ENCODE results near the gene TRIM22. TPM values are rescaled to one million over a fixed set of nuclear protein-coding genes. Genes with fewer than 3 reads are reported as not detected.

Gene TRIM22
- total RNA-seq, 3 donors from 2014 or later, result 9.7 to 47.1 (median 31.5) TPM

DNA sequence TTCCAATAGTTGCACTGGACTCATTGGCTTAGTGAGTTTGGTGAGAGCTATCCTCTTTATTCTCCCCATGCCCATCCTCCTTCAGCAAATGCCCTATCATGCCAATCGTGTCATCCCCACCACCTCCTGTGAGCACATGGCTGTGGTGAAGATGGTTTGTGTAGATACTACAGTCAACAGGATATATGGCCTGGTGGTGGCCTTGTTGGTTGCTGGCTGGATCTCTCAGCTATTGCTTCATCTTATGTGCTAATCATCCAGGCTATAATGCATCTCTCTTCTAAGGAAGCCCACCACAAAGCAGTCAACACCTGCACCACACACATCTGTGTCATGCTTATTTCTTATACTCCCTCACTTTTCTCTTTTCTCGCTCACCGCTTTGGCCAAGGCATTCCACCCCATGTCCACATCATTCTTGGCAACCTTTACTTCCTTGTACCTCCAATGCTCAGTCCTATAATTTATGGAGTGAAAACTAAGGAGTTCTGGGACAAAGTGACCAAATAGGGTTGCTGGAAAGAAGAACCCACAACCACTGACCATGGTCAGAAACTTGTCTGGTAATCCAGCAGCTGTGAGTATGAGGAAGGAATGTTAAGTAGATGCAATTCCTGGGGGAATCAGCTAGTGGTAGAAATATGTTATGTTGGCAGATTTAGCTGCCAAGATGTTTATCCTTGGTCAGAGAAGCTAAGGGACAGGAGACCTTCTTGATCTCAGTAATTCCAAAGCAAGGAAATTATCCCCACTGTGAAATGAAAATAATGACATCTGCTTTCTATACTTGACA is 30.3 kb downstream of the TRIM22 start:
- no peaks in the 10 kb centered on the region for H3K4me1 ChIP-seq (ENCODE audit: low read depth)
- DNase-seq (no peak), ATAC-seq (no peak)
- H3K4me3 ChIP-seq, result no peak overlapping the region
- H3K36me3 ChIP-seq (ENCODE audit: low read depth), result no peaks in the 10 kb centered on the region
- intact Hi-C loops (cut with DNase I, micrococcal nuclease), result no loop called here
- TF ChIP-seq, protein P1, sequence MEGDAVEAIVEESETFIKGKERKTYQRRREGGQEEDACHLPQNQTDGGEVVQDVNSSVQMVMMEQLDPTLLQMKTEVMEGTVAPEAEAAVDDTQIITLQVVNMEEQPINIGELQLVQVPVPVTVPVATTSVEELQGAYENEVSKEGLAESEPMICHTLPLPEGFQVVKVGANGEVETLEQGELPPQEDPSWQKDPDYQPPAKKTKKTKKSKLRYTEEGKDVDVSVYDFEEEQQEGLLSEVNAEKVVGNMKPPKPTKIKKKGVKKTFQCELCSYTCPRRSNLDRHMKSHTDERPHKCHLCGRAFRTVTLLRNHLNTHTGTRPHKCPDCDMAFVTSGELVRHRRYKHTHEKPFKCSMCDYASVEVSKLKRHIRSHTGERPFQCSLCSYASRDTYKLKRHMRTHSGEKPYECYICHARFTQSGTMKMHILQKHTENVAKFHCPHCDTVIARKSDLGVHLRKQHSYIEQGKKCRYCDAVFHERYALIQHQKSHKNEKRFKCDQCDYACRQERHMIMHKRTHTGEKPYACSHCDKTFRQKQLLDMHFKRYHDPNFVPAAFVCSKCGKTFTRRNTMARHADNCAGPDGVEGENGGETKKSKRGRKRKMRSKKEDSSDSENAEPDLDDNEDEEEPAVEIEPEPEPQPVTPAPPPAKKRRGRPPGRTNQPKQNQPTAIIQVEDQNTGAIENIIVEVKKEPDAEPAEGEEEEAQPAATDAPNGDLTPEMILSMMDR (IDR thresholded peaks at IDR 0.05), result no peak
- no peaks in the 10 kb centered on the region for H3K9me3 ChIP-seq

DNA sequence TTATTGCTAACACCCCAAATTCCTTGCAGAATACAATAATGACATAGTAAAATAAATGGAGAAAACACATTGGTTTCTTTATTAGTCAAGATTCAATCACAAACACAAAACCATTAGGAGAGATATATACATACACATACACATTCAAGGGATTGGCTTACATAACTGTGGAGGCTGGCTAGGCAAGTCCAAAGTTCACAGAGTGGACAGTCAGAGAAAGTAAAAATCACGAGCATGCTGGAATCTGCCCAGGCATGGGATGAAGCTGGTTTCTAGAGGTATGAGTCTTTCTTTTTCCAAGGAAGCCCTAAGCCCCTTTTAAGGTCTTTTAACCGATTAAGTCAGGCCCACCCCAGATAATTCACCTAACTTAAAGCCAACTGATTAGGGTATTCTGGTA is 33.0 kb downstream of the TRIM22 start:
- DNase-seq, result no peak
- H3K36me3 ChIP-seq (ENCODE audit: low read depth), result no peaks in the 10 kb centered on the region
- intact Hi-C loops (cut with DNase I, micrococcal nuclease), result no loop called here
- H3K9me3 ChIP-seq, result no peaks in the 10 kb centered on the region
- TF ChIP-seq, protein P1 (IDR thresholded peaks at IDR 0.05), result no peak
- ATAC-seq, result no peak
- H3K4me3 ChIP-seq, result no peak overlapping the region
- H3K4me1 ChIP-seq (ENCODE audit: low read depth), result no peaks in the 10 kb centered on the region

DNA sequence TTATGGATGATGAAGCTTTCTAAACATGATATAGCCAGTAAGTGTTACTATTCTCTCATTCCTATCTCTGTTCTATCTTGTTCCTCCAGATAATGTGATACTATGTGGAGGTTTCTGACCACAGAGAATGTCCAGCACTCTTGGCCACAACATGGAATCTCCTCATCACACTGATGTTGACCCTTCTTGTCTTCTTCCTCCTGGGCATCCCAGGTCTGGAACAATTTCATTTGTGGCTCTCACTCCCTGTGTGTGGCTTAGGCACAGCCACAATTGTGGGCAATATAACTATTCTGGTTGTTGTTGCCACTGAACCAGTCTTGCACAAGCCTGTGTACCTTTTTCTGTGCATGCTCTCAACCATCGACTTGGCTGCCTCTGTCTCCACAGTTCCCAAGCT is 36.8 kb downstream of the TRIM22 start:
- Histone ChIP-seq H3K9me3 (no peaks in the 10 kb centered on the region), H3K4me1 (ENCODE audit: low read depth) (no peaks in the 10 kb centered on the region), H3K4me3 (no peak overlapping the region), H3K36me3 (ENCODE audit: low read depth) (no peaks in the 10 kb centered on the region)
- intact Hi-C loops (cut with DNase I, micrococcal nuclease), result no loop called here
- TF ChIP-seq, protein P1 (IDR thresholded peaks at IDR 0.05), result no peak
- no peak for ATAC-seq
- no peak for DNase-seq

DNA sequence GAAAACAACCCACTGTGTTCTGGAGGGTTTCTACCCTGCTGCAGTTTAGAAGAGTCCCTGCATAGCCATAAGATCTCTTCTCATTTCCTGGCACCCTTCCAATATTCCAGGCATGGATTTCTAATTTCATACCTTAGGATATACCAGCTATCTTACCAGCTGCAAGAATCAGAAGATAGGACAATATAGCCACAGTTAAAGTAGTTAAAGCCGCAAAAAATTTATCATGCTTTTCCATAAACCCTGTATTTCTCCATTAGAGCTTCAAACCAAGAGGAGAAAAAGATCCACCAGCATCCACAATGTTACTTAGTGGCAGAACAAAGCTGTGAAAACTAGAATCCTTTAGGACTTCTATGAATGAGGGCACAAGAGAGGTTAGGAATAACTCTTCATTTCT is 38.1 kb downstream of the TRIM22 start:
- intact Hi-C loops (cut with DNase I, micrococcal nuclease), result no loop called here
- ATAC-seq (no peak), DNase-seq (no peak)
- Histone ChIP-seq H3K36me3 (ENCODE audit: low read depth) (no peaks in the 10 kb centered on the region), H3K4me1 (ENCODE audit: low read depth) (no peaks in the 10 kb centered on the region), H3K9me3 (no peaks in the 10 kb centered on the region), H3K4me3 (no peak overlapping the region)
- TF ChIP-seq, protein P1 (IDR thresholded peaks at IDR 0.05), result no peak

DNA sequence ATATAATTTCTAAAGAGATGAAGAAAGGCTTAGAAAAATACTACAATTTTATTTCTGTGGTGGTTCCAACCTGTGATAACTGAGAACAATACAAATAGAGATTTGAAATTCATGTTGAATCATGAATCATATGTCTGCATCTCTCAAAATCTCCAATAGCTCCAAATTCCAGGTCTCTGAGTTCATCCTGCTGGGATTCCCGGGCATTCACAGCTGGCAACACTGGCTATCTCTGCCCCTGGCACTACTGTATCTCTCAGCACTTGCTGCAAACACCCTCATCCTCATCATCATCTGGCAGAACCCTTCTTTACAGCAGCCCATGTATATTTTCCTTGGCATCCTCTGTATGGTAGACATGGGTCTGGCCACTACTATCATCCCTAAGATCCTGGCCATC is 46.8 kb downstream of the TRIM22 start, which contains the start of gene OR56B1:
Gene OR56B1 (plus strand): TSS at position 53 of the 400 bp plus-strand sequence. CDS start 69 bp downstream, at position 122.
- no peak within 1 kb of the TSS for H3K4me3 ChIP-seq
- ATAC-seq (no peak), DNase-seq (no peak)
- no peaks in the 10 kb centered on the region for H3K36me3 ChIP-seq (ENCODE audit: low read depth)
- intact Hi-C loops (cut with DNase I, micrococcal nuclease), result no loop called here
- no peaks in the 10 kb centered on the region for H3K9me3 ChIP-seq
- TF ChIP-seq, protein P1 (IDR thresholded peaks at IDR 0.05), result no peak
- no peaks in the 10 kb centered on the region for H3K4me1 ChIP-seq (ENCODE audit: low read depth)

All from mucosa of descending colon (tissue), 3 donors.